OCI-LY7 (cell line): ENCODE measurements around the gene QDPR. TPM values are rescaled to one million over a fixed set of nuclear protein-coding genes. Genes with fewer than 3 reads are reported as not detected.

Source experiments
- BruUV-seq: library from RNA; stranded (reverse); fragments of 400-500 nt; replicated peaks from 2 replicates; lab custom pipeline; 2021; lab: Mats Ljungman, UMichigan
- CTCF ChIA-PET: fragments of 300-600 bp; sonication (Branson Sonifier 250); formaldehyde crosslinking; loops from one replicate; lab custom pipeline; 2022; ENCODE audit warnings: antibody characterized with exemption; ENCODE audit not compliant: unreplicated experiment; lab: Charles Lee
- POLR2A ChIA-PET: fragments of 300-600 bp; sonication (Branson Sonifier 250); formaldehyde crosslinking; loops from one replicate; lab custom pipeline; 2022; ENCODE audit warnings: antibody characterized with exemption; lab: Charles Lee
- DNase-seq: peaks from one replicate; pipeline ENCODE4 v3.0.0-alpha.2; 2015; ENCODE audit warnings: low spot score
- H2AFZ ChIP-seq: fragments of 200-600 bp; sonication (generic), shearing (Covaris generic); 2 replicates; pipeline ENCODE4 v1.6.1; 2014; ENCODE audit warnings: mild to moderate bottlenecking, antibody characterized with exemption, low read length, moderate library complexity
- H3K27ac ChIP-seq: fragments of 200-600 bp; sonication (generic); 2 replicates; pipeline ENCODE4 v1.5.1; 2014; ENCODE audit warnings: mixed run types, low read depth, mild to moderate bottlenecking, moderate library complexity, low read length, inconsistent platforms; ENCODE audit not compliant: poor library complexity, severe bottlenecking
- H3K36me3 ChIP-seq: fragments of 200-600 bp; sonication (generic); 2 replicates; pipeline ENCODE4 v1.6.1; 2014; ENCODE audit warnings: mild to moderate bottlenecking, antibody characterized with exemption, low read length, moderate library complexity, mixed read lengths; ENCODE audit not compliant: insufficient read depth
- H3K4me1 ChIP-seq: fragments of 200-600 bp; sonication (generic); 2 replicates; pipeline ENCODE4 v1.5.1; 2014; ENCODE audit warnings: mild to moderate bottlenecking, low read length; ENCODE audit not compliant: insufficient read depth, poor library complexity, severe bottlenecking
- H3K4me2 ChIP-seq: fragments of 200-600 bp; sonication (generic); 2 replicates; pipeline ENCODE4 v1.6.1; 2014; ENCODE audit warnings: mild to moderate bottlenecking, low read length
- H3K4me3 ChIP-seq: fragments of 200-600 bp; sonication (generic); 2 replicates; pipeline ENCODE4 v1.5.1; 2014; ENCODE audit warnings: mild to moderate bottlenecking, low read depth, low read length; ENCODE audit not compliant: poor library complexity, severe bottlenecking
- H3K79me2 ChIP-seq: fragments of 200-600 bp; sonication (generic); 2 replicates; pipeline ENCODE4 v1.6.1; 2016; ENCODE audit warnings: low read depth, mild to moderate bottlenecking, low read length, moderate library complexity, mixed read lengths; ENCODE audit not compliant: insufficient read depth
- H3K9me2 ChIP-seq: fragments of 200-600 bp; sonication (generic); 2 replicates; pipeline ENCODE4 v1.6.1; 2016; ENCODE audit warnings: mild to moderate bottlenecking, low read length, mixed read lengths; ENCODE audit not compliant: insufficient read depth
- H3K9me3 ChIP-seq: fragments of 200-600 bp; sonication (generic); 2 replicates; pipeline ENCODE4 v1.6.1; 2014; ENCODE audit warnings: mild to moderate bottlenecking, mixed run types, low read length, mixed read lengths
- H4K20me1 ChIP-seq: fragments of 200-600 bp; sonication (generic); 2 replicates; pipeline ENCODE4 v1.6.1; 2014; ENCODE audit warnings: mild to moderate bottlenecking, antibody characterized with exemption, low read length, moderate library complexity, mixed read lengths; ENCODE audit not compliant: insufficient read depth
- CTCF ChIP-seq: fragments of 200-600 bp; sonication (generic); conservative IDR thresholded peaks from 2 replicates; pipeline ENCODE4 v1.5.1; 2014; ENCODE audit warnings: mild to moderate bottlenecking, antibody characterized with exemption, low read length, moderate library complexity, mixed read lengths
- EZH2phosphoT487 ChIP-seq: fragments of 200-600 bp; sonication (generic); IDR thresholded peaks from 2 replicates; pipeline ENCODE4 v1.6.1; 2018; ENCODE audit warnings: low read depth, borderline replicate concordance, mild to moderate bottlenecking, mixed run types, antibody characterized with exemption, low read length, moderate library complexity, mixed read lengths
- intact Hi-C: fragments of 100-400 bp; cut with micrococcal nuclease; formaldehyde crosslinking; loops from one replicate; pipeline ENCODE4 v1.10.0; 2022; ENCODE audit not compliant: unreplicated experiment
- total RNA-seq, 2 experiments: library from RNA; depleted of rRNA in 1 of 2; stranded (reverse); fragments of >200 nt in 1 of 2; shearing (Covaris generic) in 1 of 2; gene quantifications; 2 replicates each; pipeline ENCODE4 v1.2.3, GENCODE V29; 2014 to 2022

Gene QDPR
- total RNA-seq, 2 experiments from 2014 or later = 2.5 to 2.9 TPM

- no peak for DNase-seq
- H3K4me3 ChIP-seq = peak overlapping the region; percentile 69
- H2AFZ ChIP-seq = peak overlapping the region; percentile 96
- POLR2A ChIA-PET = interaction anchor here (0.6 kb wide), 1 partner anchor 1103 kb away, joined by 4 read pairs; no protein-coding TSS in a partner anchor
- intact Hi-C loops = no loop called here
- no peaks in the 10 kb centered on the region for H3K4me1 ChIP-seq
- no peaks in the 10 kb centered on the region for H3K36me3 ChIP-seq
- H3K79me2 ChIP-seq = no peaks in the 10 kb centered on the region
- TF ChIP-seq CTCF (no peak), EZH2phosphoT487 (no peak)
- peak overlapping the region; percentile 56 for H3K4me2 ChIP-seq
- no TSS peak for BruUV-seq
- CTCF ChIA-PET = no interaction called here
- H3K9me3 ChIP-seq = no peaks in the 10 kb centered on the region
- H3K9me2 ChIP-seq = no peaks in the 10 kb centered on the region
- no peak overlapping the region for H3K27ac ChIP-seq
- H4K20me1 ChIP-seq = no peaks in the 10 kb centered on the region
Measured at GRCh38 chr4:17512973-17513665, 1.2 kb upstream of the QDPR start.

- peak overlapping the region; percentile 56 for H3K4me2 ChIP-seq
- no peak overlapping the region for H3K27ac ChIP-seq
- POLR2A ChIA-PET = no interaction called here
- TF ChIP-seq EZH2phosphoT487 (no peak), CTCF (no peak)
- no peaks in the 10 kb centered on the region for H3K9me2 ChIP-seq
- no peaks in the 10 kb centered on the region for H3K9me3 ChIP-seq
- no TSS peak for BruUV-seq
- no peaks in the 10 kb centered on the region for H4K20me1 ChIP-seq
- CTCF ChIA-PET = no interaction called here
- DNase-seq = peak; percentile 35
- intact Hi-C loops = no loop called here
- H3K79me2 ChIP-seq = no peaks in the 10 kb centered on the region
- peak overlapping the region; percentile 61; the same call in 1 of the 2 replicates for H2AFZ ChIP-seq
- H3K36me3 ChIP-seq = no peaks in the 10 kb centered on the region
- H3K4me1 ChIP-seq = no peaks in the 10 kb centered on the region
- peak overlapping the region; percentile 69 for H3K4me3 ChIP-seq
Measured at GRCh38 chr4:17511509-17511949, 361 bp downstream of the QDPR start.

- H3K36me3 ChIP-seq = no peaks in the 10 kb centered on the region
- POLR2A ChIA-PET = interaction anchor here (1.2 kb wide), 1 partner anchor 14 kb away, joined by 5 read pairs; no protein-coding TSS in a partner anchor
- H3K4me1 ChIP-seq = no peaks in the 10 kb centered on the region
- BruUV-seq = no TSS peak
- H2AFZ ChIP-seq = peak overlapping the region; percentile 61; the same call in 1 of the 2 replicates
- peak overlapping the region; percentile 56 for H3K4me2 ChIP-seq
- TF ChIP-seq CTCF = no peak
- TF ChIP-seq EZH2phosphoT487 = no peak
- no peak for DNase-seq
- no peaks in the 10 kb centered on the region for H3K79me2 ChIP-seq
- intact Hi-C loops = no loop called here
- H3K4me3 ChIP-seq = peak overlapping the region; percentile 69
- H4K20me1 ChIP-seq = no peaks in the 10 kb centered on the region
- no peaks in the 10 kb centered on the region for H3K9me3 ChIP-seq
- CTCF ChIA-PET = no interaction called here
- H3K27ac ChIP-seq = no peak overlapping the region
- no peaks in the 10 kb centered on the region for H3K9me2 ChIP-seq
Measured at GRCh38 chr4:17511051-17511450, 839 bp downstream of the QDPR start.
